ENCODE data around the gene ALDOC.

The ALDOC gene

GRCh38 chr17:28599311-28600184 lies 22.9 kb upstream of the ALDOC start:
- peak overlapping the region; percentile 75 for H3K4me3 ChIP-seq (ENCODE audit: low read depth, low read length)
- TF ChIP-seq, protein P1, sequence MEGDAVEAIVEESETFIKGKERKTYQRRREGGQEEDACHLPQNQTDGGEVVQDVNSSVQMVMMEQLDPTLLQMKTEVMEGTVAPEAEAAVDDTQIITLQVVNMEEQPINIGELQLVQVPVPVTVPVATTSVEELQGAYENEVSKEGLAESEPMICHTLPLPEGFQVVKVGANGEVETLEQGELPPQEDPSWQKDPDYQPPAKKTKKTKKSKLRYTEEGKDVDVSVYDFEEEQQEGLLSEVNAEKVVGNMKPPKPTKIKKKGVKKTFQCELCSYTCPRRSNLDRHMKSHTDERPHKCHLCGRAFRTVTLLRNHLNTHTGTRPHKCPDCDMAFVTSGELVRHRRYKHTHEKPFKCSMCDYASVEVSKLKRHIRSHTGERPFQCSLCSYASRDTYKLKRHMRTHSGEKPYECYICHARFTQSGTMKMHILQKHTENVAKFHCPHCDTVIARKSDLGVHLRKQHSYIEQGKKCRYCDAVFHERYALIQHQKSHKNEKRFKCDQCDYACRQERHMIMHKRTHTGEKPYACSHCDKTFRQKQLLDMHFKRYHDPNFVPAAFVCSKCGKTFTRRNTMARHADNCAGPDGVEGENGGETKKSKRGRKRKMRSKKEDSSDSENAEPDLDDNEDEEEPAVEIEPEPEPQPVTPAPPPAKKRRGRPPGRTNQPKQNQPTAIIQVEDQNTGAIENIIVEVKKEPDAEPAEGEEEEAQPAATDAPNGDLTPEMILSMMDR (IDR thresholded peaks at IDR 0.05; ENCODE audit: low read depth, low read length, missing control alignments), result no peak
- in situ Hi-C loops (cut with HindIII; ENCODE audit: low sequenced_read_pairs), result no loop called here
- peak; percentile 60 for DNase-seq (ENCODE audit: low read depth)

- in situ Hi-C loops (cut with HindIII; ENCODE audit: low sequenced_read_pairs), result no loop called here
- TF ChIP-seq, protein P1 (IDR thresholded peaks at IDR 0.05; ENCODE audit: low read depth, low read length, missing control alignments), result no peak
- peak within 1 kb of the TSS; percentile 75 for H3K4me3 ChIP-seq (ENCODE audit: low read depth, low read length)
- DNase-seq (ENCODE audit: low read depth), result peak; percentile 75
Measured at GRCh38 chr17:28598799-28599310, 22.2 kb upstream of the ALDOC start, which contains the start of gene SPAG5. TSS of gene SPAG5 (minus strand) at chr17:28599025. CDS start at chr17:28598946, 79 bp downstream.

- in situ Hi-C loops (cut with HindIII; ENCODE audit: low sequenced_read_pairs), result no loop called here
Measured at GRCh38 chr17:28598389-28598788, 21.7 kb upstream of the ALDOC start.

GRCh38 chr17:28597606-28598383 lies 21.1 kb upstream of the ALDOC start:
- in situ Hi-C loops (cut with HindIII; ENCODE audit: low sequenced_read_pairs), result no loop called here
- TF ChIP-seq, protein P1 (IDR thresholded peaks at IDR 0.05; ENCODE audit: low read depth, low read length, missing control alignments), result no peak
- peak overlapping the region; percentile 75 for H3K4me3 ChIP-seq (ENCODE audit: low read depth, low read length)
- no peak for DNase-seq (ENCODE audit: low read depth)

More at GRCh38 chr17:28598389-28598788, 21.7 kb upstream of the ALDOC start:
- no peak for DNase-seq (ENCODE audit: low read depth)
- TF ChIP-seq, protein P1 (IDR thresholded peaks at IDR 0.05; ENCODE audit: low read depth, low read length, missing control alignments), result no peak
- H3K4me3 ChIP-seq (ENCODE audit: low read depth, low read length), result peak overlapping the region; percentile 75

DNA sequence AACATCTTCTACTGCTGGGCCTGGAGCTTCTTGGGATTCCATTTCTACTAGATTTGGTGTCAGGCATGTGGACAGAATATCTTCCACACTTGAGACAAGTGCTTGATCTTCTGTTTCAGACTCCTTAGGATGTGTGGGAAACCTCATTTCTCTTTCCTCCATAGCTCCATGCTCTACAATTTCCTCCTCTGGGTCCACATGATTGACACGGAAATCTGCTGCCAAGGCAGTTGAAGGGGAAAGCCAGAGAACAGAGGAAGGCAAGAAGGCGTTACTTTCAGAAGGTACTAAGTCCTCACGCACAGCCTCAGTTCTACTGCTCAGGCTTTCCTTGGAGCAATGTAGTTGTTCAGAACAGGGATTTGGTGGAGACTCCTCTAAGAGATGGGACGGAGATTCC lies 15.6 kb upstream of the ALDOC start:
- DNase-seq (ENCODE audit: low read depth), result no peak
- no peak overlapping the region for H3K4me3 ChIP-seq (ENCODE audit: low read depth, low read length)
- TF ChIP-seq, protein P1 (IDR thresholded peaks at IDR 0.05; ENCODE audit: low read depth, low read length, missing control alignments), result no peak
- in situ Hi-C loops (cut with HindIII; ENCODE audit: low sequenced_read_pairs), result no loop called here

GRCh38 chr17:28585851-28586250 lies 9.2 kb upstream of the ALDOC start:
- DNase-seq (ENCODE audit: low read depth), result no peak
- H3K4me3 ChIP-seq (ENCODE audit: low read depth, low read length), result no peak overlapping the region
- in situ Hi-C loops (cut with HindIII; ENCODE audit: low sequenced_read_pairs), result no loop called here
- TF ChIP-seq, protein P1 (IDR thresholded peaks at IDR 0.05; ENCODE audit: low read depth, low read length, missing control alignments), result no peak
